AG04450 (cell line): Measurements from ENCODE around the gene PDIA6. TPM values are rescaled to one million over a fixed set of nuclear protein-coding genes. Genes with fewer than 3 reads are reported as not detected.

Experiments
- CTCF ChIA-PET: fragments of 300-600, 350-600 bp; formaldehyde crosslinking; extraction: SDS; loops from one replicate; lab custom pipeline; 2022; ENCODE audit warnings: antibody characterized with exemption, inconsistent platforms; lab: Charles Lee
- POLR2A ChIA-PET: fragments of 350-600 bp; formaldehyde crosslinking; extraction: SDS; loops from one replicate; lab custom pipeline; 2021; ENCODE audit warnings: antibody characterized with exemption, inconsistent platforms; lab: Yijun Ruan, JAX
- DNase-seq: peaks from one replicate; pipeline ENCODE4 v3.0.0-alpha.2; 2011; ENCODE audit warnings: low read depth, low spot score
- H3K27ac ChIP-seq: one replicate; pipeline ENCODE4 v1.5.1; 2012; ENCODE audit warnings: low read depth, low read length, control low read depth
- H3K27me3 ChIP-seq: one replicate; pipeline ENCODE4 v1.6.0; 2012; ENCODE audit warnings: low read length; ENCODE audit not compliant: control insufficient read depth, insufficient read depth
- H3K4me3 ChIP-seq: 2 replicates; pipeline ENCODE4 v1.5.1; 2011; ENCODE audit warnings: mild to moderate bottlenecking, low read depth, low read length, control low read depth
- H3K9me3 ChIP-seq: 2 replicates; pipeline ENCODE4 v1.5.1; 2012; ENCODE audit warnings: low read length; ENCODE audit not compliant: control insufficient read depth, insufficient read depth
- polyA plus RNA-seq: library from polyadenylated mRNA; depleted of rRNA; stranded (reverse); fragments of >200 nt; gene quantifications from 2 replicates; pipeline ENCODE4 v1.2.3, GENCODE V29; 2011
- TF ChIP-seq, protein P1 (sequence below): IDR thresholded peaks from 2 replicates; pipeline ENCODE4 v1.5.1; 2011; ENCODE audit warnings: low read depth, low read length, control low read depth, inconsistent platforms

The PDIA6 gene
- polyA plus RNA-seq, 1 experiment = 487 TPM

GRCh38 chr2:10792660-10793400 lies 19.8 kb downstream of the PDIA6 start:
- H3K4me3 ChIP-seq = no peak overlapping the region
- H3K27me3 ChIP-seq = no peaks in the 10 kb centered on the region
- no peak overlapping the region for H3K27ac ChIP-seq
- H3K9me3 ChIP-seq = no peaks in the 10 kb centered on the region
- TF ChIP-seq, protein P1, sequence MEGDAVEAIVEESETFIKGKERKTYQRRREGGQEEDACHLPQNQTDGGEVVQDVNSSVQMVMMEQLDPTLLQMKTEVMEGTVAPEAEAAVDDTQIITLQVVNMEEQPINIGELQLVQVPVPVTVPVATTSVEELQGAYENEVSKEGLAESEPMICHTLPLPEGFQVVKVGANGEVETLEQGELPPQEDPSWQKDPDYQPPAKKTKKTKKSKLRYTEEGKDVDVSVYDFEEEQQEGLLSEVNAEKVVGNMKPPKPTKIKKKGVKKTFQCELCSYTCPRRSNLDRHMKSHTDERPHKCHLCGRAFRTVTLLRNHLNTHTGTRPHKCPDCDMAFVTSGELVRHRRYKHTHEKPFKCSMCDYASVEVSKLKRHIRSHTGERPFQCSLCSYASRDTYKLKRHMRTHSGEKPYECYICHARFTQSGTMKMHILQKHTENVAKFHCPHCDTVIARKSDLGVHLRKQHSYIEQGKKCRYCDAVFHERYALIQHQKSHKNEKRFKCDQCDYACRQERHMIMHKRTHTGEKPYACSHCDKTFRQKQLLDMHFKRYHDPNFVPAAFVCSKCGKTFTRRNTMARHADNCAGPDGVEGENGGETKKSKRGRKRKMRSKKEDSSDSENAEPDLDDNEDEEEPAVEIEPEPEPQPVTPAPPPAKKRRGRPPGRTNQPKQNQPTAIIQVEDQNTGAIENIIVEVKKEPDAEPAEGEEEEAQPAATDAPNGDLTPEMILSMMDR = no peak
- DNase-seq = no peak
- POLR2A ChIA-PET = no interaction called here
- CTCF ChIA-PET = no interaction called here

- DNase-seq = no peak
- CTCF ChIA-PET = interaction anchor here (1.2 kb wide), 1 partner anchor 44 kb away, joined by 3 read pairs; no protein-coding TSS in a partner anchor
- TF ChIP-seq, protein P1 = no peak
- POLR2A ChIA-PET = no interaction called here
- no peak overlapping the region for H3K4me3 ChIP-seq
- H3K9me3 ChIP-seq = no peaks in the 10 kb centered on the region
- H3K27me3 ChIP-seq = no peaks in the 10 kb centered on the region
- no peak overlapping the region for H3K27ac ChIP-seq
Measured at GRCh38 chr2:10792001-10792634, 20.5 kb downstream of the PDIA6 start.

- Histone ChIP-seq H3K9me3 (no peaks in the 10 kb centered on the region), H3K27me3 (no peaks in the 10 kb centered on the region), H3K27ac (no peak overlapping the region), H3K4me3 (no peak overlapping the region)
- CTCF ChIA-PET = no interaction called here
- no peak for DNase-seq
- POLR2A ChIA-PET = no interaction called here
- TF ChIP-seq, protein P1 = no peak
Measured at GRCh38 chr2:10790228-10790973, 22.2 kb downstream of the PDIA6 start.

GRCh38 chr2:10788855-10789254 lies 23.7 kb downstream of the PDIA6 start:
- ChIA-PET CTCF (interaction anchor here (1.1 kb wide), 2 partner anchors 13 to 344 kb away, joined by 3 read pairs; a partner anchor contains a TSS), POLR2A (no interaction called here)
- no peak for DNase-seq
- TF ChIP-seq, protein P1 = no peak
- H3K27ac ChIP-seq = no peak overlapping the region
- H3K27me3 ChIP-seq = no peaks in the 10 kb centered on the region
- H3K9me3 ChIP-seq = no peaks in the 10 kb centered on the region
- no peak overlapping the region for H3K4me3 ChIP-seq
